GM19239 (cell line): ENCODE measurements around the gene DSCAML1.
A peak's percentile ranks its signal among the peaks of the same experiment; 100 is the strongest.

Experiments used
- DNase-seq: peaks from one replicate; pipeline ENCODE4 v3.0.0; 2011; ENCODE audit warnings: low spot score; ENCODE audit not compliant: insufficient read length
- FAIRE-seq: peaks from 2 replicates; lab custom pipeline; 2011; peaks lifted over from hg19 to GRCh38; lab: Jason Lieb, UNC

The DSCAML1 gene, protein sequence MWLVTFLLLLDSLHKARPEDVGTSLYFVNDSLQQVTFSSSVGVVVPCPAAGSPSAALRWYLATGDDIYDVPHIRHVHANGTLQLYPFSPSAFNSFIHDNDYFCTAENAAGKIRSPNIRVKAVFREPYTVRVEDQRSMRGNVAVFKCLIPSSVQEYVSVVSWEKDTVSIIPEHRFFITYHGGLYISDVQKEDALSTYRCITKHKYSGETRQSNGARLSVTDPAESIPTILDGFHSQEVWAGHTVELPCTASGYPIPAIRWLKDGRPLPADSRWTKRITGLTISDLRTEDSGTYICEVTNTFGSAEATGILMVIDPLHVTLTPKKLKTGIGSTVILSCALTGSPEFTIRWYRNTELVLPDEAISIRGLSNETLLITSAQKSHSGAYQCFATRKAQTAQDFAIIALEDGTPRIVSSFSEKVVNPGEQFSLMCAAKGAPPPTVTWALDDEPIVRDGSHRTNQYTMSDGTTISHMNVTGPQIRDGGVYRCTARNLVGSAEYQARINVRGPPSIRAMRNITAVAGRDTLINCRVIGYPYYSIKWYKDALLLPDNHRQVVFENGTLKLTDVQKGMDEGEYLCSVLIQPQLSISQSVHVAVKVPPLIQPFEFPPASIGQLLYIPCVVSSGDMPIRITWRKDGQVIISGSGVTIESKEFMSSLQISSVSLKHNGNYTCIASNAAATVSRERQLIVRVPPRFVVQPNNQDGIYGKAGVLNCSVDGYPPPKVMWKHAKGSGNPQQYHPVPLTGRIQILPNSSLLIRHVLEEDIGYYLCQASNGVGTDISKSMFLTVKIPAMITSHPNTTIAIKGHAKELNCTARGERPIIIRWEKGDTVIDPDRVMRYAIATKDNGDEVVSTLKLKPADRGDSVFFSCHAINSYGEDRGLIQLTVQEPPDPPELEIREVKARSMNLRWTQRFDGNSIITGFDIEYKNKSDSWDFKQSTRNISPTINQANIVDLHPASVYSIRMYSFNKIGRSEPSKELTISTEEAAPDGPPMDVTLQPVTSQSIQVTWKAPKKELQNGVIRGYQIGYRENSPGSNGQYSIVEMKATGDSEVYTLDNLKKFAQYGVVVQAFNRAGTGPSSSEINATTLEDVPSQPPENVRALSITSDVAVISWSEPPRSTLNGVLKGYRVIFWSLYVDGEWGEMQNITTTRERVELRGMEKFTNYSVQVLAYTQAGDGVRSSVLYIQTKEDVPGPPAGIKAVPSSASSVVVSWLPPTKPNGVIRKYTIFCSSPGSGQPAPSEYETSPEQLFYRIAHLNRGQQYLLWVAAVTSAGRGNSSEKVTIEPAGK (N-terminal part only)

DNA sequence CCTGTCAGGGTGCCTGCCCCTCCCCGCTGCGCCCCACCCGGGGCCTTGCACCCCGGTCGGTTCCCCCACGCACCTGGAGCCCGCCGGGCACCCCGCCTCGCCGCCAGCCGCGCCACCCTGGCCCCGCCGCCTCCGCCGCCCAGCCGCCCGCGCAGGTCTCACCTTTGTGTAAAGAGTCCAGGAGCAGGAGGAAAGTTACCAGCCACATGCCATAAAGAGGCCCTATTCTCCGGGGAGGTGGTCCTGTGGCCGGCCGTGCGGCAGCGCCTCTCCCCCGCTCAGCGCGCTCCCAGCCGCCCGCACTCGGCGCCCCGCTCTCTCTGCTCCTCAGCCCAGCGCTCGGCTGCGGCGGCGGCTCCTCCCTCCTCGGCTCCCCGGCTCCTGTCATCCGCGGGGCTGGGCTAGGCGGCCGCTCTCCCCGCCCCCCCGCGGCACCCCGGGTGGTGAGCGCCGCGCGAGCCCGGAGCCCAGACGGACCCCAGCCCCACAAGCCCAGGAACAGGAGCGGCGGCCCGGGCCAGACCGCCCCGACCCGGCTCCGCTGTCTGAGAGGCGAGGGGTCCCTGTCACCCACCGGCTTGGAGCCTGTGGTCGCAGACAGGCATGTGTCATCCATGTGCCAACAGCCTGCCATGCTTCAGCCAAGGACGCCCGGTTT lies at the start of gene DSCAML1:
Gene DSCAML1 (minus strand): TSS at position 345 of the 658 bp plus-strand sequence. CDS start 137 bp downstream, at position 208.
- DNase-seq: peak; percentile 52
- no peak for FAIRE-seq

DNA sequence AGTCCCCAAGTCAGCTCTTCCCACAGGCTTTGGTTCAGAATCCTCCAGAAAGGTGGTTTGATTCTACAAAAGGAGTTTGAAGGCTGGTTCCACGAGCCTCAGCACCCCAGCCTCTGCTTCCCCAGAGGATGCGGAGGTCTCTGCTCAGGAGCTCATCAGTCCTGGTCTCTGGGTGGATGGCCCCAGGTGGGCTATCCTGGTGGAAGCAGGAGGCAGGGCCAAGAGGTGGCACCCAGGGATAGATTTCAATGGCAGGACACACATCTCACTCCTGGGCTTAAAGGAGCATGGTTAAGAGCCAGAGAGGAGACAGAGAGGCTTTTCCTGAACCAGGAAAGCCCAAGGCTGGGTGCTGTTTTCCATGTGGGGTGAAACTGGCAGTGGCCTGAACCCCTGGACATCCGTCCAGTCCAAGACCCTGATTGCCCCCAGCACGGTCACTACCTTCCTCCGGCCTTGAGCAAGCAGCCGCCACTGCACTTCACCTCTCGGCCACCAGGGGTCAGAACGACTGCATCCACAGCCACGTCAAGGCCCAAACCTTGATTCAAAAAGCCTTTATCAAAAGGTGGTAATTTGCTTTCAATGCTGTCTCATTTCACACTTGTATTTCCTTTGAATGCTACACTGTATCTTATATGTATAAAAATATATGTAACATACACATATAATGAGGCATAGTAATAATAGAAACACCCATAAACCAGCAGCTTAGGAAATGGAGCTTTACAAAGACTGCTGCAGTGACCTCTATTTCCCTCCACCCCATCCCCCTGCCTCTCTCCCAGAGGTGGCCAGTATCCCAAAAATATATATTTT lies 46.9 kb upstream of the DSCAML1 start:
- DNase-seq (peak; percentile 47), FAIRE-seq (peak; percentile 76)

DNA sequence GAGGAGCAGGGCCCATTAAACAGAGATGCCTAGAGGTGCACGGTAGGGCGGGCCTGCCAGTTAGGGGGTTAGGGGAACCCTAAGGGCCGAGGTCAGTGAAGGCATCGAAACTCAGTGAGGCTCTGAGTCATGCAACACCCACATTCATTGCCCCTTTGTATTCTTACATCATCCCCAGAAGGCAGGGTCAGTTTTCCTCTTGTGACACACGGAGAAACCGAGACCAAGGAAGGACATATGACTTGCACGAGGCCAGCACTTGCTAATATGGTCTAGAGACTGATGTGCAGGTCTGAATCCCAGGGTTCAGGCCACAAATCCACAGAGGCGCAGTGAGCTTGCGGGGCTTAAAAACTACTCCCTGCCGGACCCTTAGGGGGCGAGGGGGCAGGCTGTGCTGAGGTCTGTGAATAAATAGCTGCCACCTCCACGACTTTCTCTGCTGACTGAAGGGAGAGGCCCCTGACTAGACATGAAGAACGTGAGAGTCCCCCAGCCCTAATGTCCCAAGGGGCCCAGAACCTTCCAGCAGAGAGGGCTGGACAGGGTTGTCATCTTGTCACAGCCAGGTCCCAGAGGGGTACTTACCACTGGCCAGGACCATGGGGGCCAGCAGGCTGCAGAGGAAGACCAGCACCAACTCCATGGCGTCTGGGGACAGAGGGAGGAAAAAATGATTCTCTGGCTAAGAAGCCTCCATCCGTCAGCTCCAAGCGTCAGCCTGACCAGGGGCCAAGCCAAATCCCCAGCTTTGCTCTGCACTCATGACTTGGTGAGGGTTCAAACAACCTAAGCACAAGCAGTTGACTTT lies 45.3 kb upstream of the DSCAML1 start:
- DNase-seq: no peak
- FAIRE-seq: no peak

DNA sequence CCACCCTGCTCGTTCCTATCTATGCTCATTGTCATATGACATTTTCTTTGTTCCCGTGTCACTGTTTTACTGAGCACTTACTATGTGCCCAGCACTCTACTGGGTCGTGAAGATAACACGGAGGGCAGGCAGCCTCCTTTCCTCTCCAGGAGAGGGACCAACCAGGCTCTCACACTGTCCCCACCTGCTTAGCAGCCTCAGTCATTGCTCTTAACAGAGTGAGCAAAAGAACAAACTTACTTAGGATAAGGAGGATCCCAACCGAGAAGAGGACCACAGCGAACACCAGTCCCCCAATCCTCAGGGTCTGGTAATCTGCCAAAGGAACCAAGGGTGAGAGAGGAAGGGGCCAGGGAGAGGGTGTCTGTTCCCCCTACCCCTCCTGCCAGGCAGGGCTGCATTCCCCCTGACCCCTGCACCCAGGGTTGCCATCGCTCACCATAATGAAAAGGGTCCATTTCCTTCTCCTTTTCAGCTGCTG lies 44.6 kb upstream of the DSCAML1 start:
- FAIRE-seq: no peak
- DNase-seq: no peak

DNA sequence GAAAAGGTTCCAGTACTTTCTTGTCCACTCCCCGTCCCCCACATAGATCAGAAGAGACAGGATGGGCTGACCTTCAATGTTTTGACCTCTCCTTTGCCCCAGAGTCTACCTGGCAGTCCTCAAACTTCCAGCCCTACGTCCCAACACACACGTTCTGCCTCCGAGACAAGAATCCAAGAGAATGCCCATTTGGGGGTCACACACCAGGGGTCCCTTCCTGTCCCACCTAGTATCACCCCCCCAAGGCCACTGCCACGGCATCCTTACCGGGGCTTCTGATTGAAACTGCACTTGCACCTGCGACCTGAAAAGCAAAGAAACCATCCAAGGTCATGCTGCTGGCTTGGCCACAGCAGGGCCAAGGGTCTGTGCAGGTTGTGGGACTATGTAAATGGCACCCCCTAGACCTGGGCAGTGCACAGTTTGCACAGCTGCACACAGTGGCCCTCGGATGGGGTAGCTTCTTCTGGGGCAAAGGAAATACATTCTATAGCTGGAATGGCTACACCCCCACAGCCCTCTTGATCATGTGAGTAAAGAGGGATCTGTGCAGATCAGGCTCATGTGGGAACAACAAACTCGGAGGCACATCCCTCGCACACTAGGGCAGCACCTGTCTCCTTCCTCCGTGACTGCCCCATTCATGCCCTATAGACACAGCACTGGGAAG lies 44.0 kb upstream of the DSCAML1 start:
- FAIRE-seq: no peak

DNA sequence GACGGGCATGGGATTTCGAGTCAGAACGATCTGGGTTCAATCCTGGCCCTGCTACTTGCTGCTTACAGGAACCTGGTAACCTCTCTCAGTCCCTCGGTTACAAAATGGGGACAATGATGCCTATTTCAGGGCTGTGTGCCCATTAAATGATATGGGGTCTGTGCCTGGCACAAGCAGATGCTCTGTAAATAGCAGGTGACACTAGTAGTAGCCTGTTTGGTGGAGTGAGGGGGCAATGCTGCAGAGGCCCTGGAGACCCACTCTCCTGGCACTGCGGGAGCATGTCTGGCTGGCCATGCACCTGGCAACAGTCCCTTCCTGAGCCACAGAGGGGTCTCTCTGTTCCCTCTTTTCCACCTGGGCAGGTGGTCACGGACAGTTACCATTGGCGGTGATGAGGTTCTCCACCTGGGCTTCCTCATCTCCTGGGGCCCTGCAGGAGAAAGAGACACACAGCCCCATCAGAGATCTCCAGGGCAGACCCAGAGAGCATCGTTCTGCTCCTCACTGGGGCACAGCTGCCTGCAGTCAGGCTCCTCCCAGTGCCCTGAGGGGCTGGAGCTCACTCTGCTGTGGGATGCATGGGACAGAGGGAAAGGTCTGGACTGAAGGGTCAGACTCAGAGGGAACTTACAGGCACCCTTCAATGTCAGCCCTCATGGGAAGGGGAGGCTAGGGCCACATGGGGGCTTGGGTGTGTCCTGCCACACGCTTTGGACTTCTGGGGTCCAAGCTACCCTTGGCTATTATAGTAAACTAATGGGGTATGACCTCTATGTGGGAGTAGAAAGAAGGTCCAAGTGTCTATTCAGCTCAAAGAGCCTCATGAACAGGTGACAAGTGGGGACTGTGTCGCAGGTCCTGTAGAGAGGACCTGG lies 43.2 kb upstream of the DSCAML1 start:
- FAIRE-seq (no peak), DNase-seq (no peak)

More for the DNA sequence above, 44.0 kb upstream of the DSCAML1 start:
- DNase-seq: no peak

DNA sequence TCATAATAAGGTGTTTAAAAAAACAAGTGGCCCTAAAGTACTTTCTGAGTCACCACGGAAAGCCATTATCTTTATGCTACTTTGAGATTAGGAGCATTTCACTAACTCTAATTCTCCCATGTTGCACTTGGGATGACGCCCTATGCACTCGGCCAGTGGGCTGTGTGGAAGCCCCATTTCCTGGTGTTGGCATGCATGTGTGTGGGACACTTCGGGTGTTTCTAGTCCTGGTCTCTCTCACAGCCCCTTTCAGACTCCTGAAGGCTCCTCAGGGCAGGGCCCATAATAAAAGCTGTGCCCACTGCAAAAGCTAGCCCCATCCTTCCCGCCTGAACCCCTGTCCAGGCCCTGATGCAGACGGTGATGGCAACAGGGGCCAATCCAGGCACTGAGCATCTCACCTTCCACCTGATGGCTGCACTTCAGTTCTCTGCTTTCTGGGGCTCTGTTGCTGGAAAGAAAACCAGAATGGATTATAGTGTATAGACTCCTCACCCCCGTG lies 42.4 kb upstream of the DSCAML1 start:
- DNase-seq: no peak
- no peak for FAIRE-seq

DNA sequence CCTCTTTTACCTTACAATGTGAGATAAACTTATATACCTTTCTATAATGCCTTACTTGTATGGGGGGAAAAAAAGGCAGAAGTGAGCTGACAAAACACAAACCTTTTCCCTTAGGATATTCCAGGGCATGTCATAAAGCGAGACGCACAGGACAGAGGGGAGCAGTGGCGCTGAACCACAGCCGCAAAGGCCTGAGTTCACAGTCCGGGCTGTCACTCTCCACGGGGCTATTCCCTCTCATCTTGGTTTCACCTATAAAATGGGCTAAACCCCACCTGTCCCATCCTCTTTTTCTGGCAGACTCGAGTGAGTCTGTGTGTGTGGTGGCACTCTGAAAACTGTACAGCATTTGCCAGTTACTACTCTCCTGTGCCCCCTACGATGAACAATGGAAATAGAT lies 41.9 kb upstream of the DSCAML1 start:
- DNase-seq (no peak), FAIRE-seq (no peak)

DNA sequence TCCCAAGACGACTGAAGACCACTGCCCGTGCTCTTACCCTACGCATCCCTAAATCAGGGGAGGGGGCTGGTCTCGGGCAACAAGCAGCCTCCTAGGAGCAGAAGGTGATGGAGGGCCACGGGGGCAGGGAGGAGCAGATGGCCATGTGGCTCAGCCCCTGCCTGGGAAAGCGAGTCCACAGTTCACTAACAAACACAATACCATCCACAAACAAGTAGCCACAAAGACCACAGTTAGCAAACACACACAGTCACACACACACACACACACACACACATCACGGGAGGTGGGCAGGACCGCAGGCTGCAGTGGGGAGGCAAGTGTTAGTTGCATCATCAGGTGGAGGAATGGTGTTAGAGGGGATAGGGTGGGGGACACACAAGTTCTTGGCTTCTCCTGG lies 40.8 kb upstream of the DSCAML1 start:
- no peak for FAIRE-seq
- no peak for DNase-seq

DNA sequence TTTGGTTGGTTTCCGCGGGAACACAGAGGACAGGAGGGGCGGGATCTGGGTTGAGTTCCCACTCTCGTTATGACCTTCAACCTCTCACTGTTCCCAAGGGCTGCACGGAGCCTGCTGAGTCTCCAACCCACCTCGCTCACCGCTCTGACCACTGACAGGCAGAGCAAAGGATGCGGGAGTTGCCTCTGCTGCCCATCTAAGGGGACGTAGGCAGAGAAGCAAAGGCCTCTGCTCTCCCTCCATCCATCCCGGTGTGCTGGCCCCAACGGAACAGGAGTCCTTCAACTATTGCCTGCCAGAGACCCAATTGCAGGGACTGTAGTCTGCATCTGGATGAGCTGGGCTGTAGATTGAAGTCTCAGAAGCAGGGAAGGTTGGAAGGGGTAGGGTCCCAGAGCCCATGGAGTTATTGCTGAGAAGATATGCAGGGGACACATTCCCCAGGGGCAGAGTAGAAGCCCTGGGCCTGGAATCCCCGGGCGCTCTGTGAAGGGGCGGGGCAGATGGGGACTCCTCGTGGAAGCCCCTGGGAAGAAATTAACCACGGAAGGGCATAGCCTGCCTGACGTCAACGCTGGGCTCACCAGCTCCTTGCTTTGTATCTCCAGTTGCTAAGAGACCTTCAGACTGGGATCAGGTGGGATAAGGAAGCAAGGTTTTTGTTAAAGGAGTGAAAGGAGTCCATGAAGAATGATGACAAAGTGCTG lies 40.2 kb upstream of the DSCAML1 start:
- FAIRE-seq (no peak), DNase-seq (no peak)

DNA sequence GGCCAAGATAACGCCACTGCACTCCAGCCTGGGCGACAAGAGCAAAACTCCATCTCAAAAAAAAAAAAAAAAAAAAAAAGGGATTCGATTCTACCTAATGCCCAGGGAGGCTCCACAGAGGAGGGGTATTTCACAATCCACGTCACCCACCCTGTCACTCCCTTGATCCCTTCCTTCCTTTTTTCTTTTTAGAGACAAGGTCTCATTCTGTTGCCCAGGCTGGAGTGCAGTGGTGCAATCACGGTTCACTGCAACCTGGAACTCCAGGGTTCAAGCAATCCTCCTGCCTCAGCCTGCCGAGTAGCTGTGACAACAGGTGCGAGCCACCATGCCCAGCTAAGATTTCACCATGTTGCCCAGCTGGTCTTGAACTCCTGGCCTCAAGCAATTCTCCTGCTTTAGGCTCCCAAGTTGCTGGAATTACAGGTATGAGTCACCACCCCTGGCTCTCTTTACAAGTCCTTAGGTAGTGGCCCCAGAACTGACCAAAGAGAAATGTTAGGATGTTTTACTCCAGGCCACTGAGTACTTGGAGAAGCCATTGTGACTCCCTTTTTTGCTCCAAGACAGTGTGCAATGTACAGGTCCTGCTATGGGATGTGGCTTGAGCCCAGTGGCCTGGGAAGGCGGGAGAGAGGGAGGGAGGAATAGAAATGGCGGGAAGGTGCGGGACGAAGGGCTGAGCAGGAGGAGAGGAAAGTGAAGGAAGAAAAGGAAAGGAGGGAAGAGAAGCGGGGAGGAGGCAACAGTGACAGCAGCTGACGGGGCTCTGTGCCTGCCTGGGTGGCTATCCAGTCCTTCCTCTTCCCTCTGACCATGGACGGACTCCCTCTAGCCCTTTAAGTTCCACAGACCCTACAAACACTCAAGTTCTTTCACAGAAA lies 39.3 kb upstream of the DSCAML1 start:
- FAIRE-seq: no peak
- no peak for DNase-seq

DNA sequence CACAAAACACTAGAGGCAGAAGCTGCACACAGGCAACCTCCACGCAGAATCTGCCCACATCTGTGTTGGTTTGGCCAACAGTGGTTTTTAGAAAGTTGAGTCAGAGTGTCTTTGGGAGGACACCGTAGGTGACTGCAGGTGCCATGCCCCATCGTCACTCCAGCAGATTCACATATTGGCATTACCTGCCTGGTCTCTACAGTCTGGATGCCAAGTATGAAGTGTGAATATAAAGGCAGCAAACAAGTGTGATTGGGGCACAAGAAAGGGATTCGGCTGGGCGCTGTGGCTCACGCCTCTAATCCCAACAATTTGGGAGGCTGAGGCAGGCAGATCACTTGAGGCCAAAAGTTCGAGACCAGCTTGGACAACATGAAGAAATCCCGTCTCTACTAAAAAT lies 38.6 kb upstream of the DSCAML1 start:
- FAIRE-seq (no peak), DNase-seq (no peak)

DNA sequence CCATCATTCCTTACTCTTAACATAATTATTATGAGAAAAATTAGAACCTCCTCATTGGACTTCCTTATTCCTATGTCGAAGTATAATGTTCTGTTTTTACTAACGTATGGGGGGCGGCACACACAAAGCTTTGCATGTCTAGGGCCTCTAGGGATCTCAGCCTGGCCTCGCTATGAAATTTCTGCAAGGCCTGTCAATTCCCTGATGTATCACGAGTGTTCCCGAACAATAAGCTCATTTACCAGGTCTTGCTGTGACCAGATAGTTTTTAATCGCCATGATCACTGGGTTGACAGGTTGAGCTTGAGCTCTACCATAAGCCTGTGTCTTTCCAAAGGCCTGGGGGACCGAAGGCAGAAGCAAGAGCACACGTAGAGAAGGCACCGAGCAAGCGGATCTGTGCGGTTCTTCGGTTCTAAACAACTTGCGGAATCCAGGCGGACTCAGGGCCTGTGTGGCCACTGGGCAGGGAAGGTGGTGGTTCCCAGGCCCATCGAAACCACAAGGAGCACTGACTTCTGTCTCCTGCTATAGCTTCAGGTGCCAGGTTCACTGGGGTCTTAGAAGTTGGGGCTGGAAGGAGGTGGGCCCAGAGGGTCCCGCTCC lies 37.9 kb upstream of the DSCAML1 start:
- FAIRE-seq (no peak), DNase-seq (no peak)

DNA sequence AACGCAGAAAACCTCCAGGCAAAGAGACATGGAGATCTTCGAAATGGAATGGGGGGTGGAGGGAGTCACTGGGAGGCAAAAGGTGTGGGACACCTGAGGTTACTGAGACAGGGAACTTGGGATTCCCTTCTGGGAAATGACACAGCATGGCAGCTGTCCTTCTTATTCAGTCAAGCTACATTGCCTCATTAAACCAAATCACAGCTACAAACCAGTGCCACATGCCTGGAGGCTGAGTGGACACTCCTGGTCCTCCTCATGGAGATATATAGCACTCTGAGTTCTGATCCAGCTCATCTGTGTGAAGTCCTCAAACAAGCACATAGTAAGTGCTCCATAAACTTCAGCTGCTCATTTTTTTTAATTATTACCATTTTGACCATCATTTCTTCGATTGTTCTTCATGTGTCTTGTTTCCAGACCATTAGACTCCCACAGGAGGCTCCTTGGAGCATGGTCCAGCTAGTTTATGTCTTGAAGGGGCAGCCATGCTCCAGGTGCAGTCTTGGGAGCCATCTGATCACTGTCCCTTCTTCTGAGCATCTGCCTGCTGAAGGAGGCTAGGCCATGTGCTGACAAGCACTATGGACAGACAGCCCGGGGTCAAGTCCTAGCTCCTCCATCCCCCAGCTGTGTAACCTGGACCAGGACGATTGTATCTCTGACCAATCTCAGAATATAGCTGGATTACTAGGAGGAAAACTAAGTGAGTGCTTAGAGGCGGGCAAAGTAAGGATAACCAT lies 37.2 kb upstream of the DSCAML1 start:
- no peak for DNase-seq
- FAIRE-seq: no peak
